Upper lobe of left lung (tissue), 4 donors: Measurements from ENCODE around the gene ANO6.

ENCODE experiments used
- CTCF ChIP-seq, 6 experiments: fragments of 450-650 bp in 4 of 6; fragments of 200-600 bp in 2 of 6; sonication (generic) in 2 of 6; IDR thresholded peaks; one replicate each; pipeline ENCODE4 v1.5.1; 2016 to 2019; ENCODE audit warnings: antibody characterized with exemption in 6 of 6
- EP300 ChIP-seq, 4 donors: sonication (generic); formaldehyde crosslinking; IDR thresholded peaks; one replicate each; pipeline ENCODE4 v1.5.1; 2017; ENCODE audit warnings: antibody characterized with exemption in 4 of 4, control low read depth in 2 of 4
- POLR2A ChIP-seq, 4 donors: fragments of 450-650 bp; IDR thresholded peaks; one replicate each; pipeline ENCODE4 v1.5.1; 2016 to 2017; ENCODE audit warnings: antibody characterized with exemption in 4 of 4, mild to moderate bottlenecking in 2 of 4
- POLR2AphosphoS5 ChIP-seq, 2 donors: sonication (generic); formaldehyde crosslinking; IDR thresholded peaks; one replicate each; pipeline ENCODE4 v1.5.1; 2017; ENCODE audit warnings: antibody characterized with exemption in 2 of 2

GRCh38 chr12:45336762-45337596 lies 121.1 kb downstream of the ANO6 start:
- TF ChIP-seq CTCF (IDR thresholded peaks at IDR 0.05), result no peak
- TF ChIP-seq EP300 (IDR thresholded peaks at IDR 0.05), result no peak
- no peak for TF ChIP-seq POLR2A (IDR thresholded peaks at IDR 0.05)
- no peak for TF ChIP-seq POLR2AphosphoS5 (IDR thresholded peaks at IDR 0.05)
